ENCODE data around the gene NME7.

Gene NME7

GRCh38 chr1:169107603-169108208 lies 259.9 kb downstream of the NME7 start:
- Histone ChIP-seq H3K27ac (no peak overlapping the region), H3K4me1 (peaks cover 31% of the 10 kb centered on the region), H3K4me2 (peak overlapping the region; percentile 97), H3K9me3 (no peaks in the 10 kb centered on the region), H3K27me3 (peaks cover 18% of the 10 kb centered on the region), H3K9ac (peak overlapping the region; percentile 79; the same call in 1 of the 2 replicates), H3K4me3 (peak overlapping the region; percentile 83), H4K20me1 (no peaks in the 10 kb centered on the region), H3K36me3 (peaks cover 9% of the 10 kb centered on the region)
- no peak for TF ChIP-seq Cebpa-rat (IDR thresholded peaks at IDR 0.05)

GRCh38 chr1:169106921-169107602 lies 260.5 kb downstream of the NME7 start:
- Histone ChIP-seq H3K4me3 (peak overlapping the region; percentile 83), H3K9me3 (no peaks in the 10 kb centered on the region), H3K9ac (peak overlapping the region; percentile 79), H3K4me1 (peaks cover 31% of the 10 kb centered on the region), H3K27me3 (peaks cover 18% of the 10 kb centered on the region), H3K36me3 (peaks cover 3% of the 10 kb centered on the region), H3K4me2 (peak overlapping the region; percentile 97), H4K20me1 (no peaks in the 10 kb centered on the region), H3K27ac (peak overlapping the region; percentile 59; the same call in 1 of the 2 replicates)
- TF ChIP-seq Cebpa-rat (IDR thresholded peaks at IDR 0.05) = no peak

DNA sequence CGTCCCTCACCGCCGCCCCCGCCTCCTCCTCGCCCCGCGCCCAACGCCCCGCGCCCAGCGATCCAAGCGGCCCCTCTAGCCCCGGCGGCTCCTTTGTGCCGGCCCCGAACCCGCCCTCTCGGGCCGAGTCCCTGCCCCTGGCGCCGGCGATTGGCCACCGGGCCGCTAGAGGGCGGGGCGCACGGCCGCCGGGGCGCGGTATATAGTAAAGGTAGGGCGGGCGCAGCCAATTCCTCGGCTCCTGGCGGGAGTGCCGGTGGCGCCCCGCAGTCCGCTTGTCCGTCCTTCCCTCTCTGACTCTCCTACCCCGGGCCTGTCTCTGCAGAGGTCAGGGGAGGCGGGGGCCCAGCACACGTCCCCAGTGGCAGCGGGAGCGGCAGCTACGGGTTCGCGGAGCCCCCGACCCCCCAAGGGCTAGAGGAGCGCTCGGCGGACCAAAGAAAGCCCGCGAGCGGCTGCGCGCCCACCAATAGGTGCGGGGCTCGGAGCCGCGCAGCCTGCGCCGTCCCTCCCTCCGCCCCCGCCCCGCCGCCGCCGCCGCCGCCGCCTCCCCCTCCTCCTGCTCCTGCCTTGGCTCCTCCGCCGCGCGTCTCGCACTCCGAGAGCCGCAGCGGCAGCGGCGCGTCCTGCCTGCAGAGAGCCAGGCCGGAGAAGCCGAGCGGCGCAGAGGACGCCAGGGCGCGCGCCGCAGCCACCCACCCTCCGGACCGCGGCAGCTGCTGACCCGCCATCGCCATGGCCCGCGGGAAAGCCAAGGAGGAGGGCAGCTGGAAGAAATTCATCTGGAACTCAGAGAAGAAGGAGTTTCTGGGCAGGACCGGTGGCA lies 261.3 kb downstream of the NME7 start, which contains the start of gene ATP1B1:
Gene ATP1B1 (plus strand): TSS at position 596 of the 826 bp plus-strand sequence. CDS start 140 bp downstream, at position 736.
- Histone ChIP-seq H3K9ac (peak within 1 kb of the TSS; percentile 79), H3K9me3 (no peaks in the 10 kb centered on the region), H3K4me1 (peaks cover 31% of the 10 kb centered on the region), H3K27me3 (peaks cover 18% of the 10 kb centered on the region), H4K20me1 (no peaks in the 10 kb centered on the region), H3K27ac (peak within 1 kb of the TSS; percentile 77), H3K4me3 (peak within 1 kb of the TSS; percentile 83), H3K36me3 (no peaks in the 10 kb centered on the region), H3K4me2 (peak within 1 kb of the TSS; percentile 97)
- TF ChIP-seq Cebpa-rat (IDR thresholded peaks at IDR 0.05) = no peak

- Histone ChIP-seq H3K36me3 (no peaks in the 10 kb centered on the region), H3K4me3 (peak overlapping the region; percentile 83), H4K20me1 (no peaks in the 10 kb centered on the region), H3K9ac (peak overlapping the region; percentile 72), H3K4me2 (peak overlapping the region; percentile 97), H3K27me3 (peaks cover 18% of the 10 kb centered on the region), H3K4me1 (peaks cover 31% of the 10 kb centered on the region), H3K27ac (peak overlapping the region; percentile 77), H3K9me3 (no peaks in the 10 kb centered on the region)
- no peak for TF ChIP-seq Cebpa-rat (IDR thresholded peaks at IDR 0.05)
These were observed 262.0 kb downstream of the NME7 start for GRCh38 chr1:169105434-169106094.

- Histone ChIP-seq H3K36me3 (no peaks in the 10 kb centered on the region), H3K9me3 (no peaks in the 10 kb centered on the region), H3K27me3 (peaks cover 18% of the 10 kb centered on the region), H3K4me3 (peak overlapping the region; percentile 83), H3K9ac (no peak overlapping the region), H3K4me1 (peaks cover 26% of the 10 kb centered on the region), H4K20me1 (no peaks in the 10 kb centered on the region), H3K27ac (no peak overlapping the region), H3K4me2 (peak overlapping the region; percentile 97)
- no peak for TF ChIP-seq Cebpa-rat (IDR thresholded peaks at IDR 0.05)
These were observed 262.5 kb downstream of the NME7 start for GRCh38 chr1:169105087-169105433.

- H3K9ac ChIP-seq = no peak overlapping the region
- H3K4me2 ChIP-seq = no peak overlapping the region
- H3K27ac ChIP-seq = no peak overlapping the region
- H3K36me3 ChIP-seq = no peaks in the 10 kb centered on the region
- no peaks in the 10 kb centered on the region for H3K9me3 ChIP-seq
- peaks cover 18% of the 10 kb centered on the region for H3K27me3 ChIP-seq
- TF ChIP-seq Cebpa-rat (IDR thresholded peaks at IDR 0.05) = no peak
- no peaks in the 10 kb centered on the region for H4K20me1 ChIP-seq
- H3K4me1 ChIP-seq = peaks cover 19% of the 10 kb centered on the region
- H3K4me3 ChIP-seq = no peak overlapping the region
These were observed 264.1 kb downstream of the NME7 start for GRCh38 chr1:169103480-169103893.

GRCh38 chr1:169103002-169103401 lies 264.6 kb downstream of the NME7 start:
- peaks cover 18% of the 10 kb centered on the region for H3K27me3 ChIP-seq
- no peak overlapping the region for H3K27ac ChIP-seq
- H3K4me2 ChIP-seq = no peak overlapping the region
- no peaks in the 10 kb centered on the region for H3K9me3 ChIP-seq
- no peaks in the 10 kb centered on the region for H3K36me3 ChIP-seq
- no peak overlapping the region for H3K9ac ChIP-seq
- H3K4me1 ChIP-seq = peaks cover 18% of the 10 kb centered on the region
- no peak for TF ChIP-seq Cebpa-rat (IDR thresholded peaks at IDR 0.05)
- no peak overlapping the region for H3K4me3 ChIP-seq
- H4K20me1 ChIP-seq = no peaks in the 10 kb centered on the region

GRCh38 chr1:169102567-169102966 lies 265.0 kb downstream of the NME7 start:
- Histone ChIP-seq H3K4me1 (peaks cover 14% of the 10 kb centered on the region), H3K27ac (no peak overlapping the region), H3K9me3 (no peaks in the 10 kb centered on the region), H3K36me3 (no peaks in the 10 kb centered on the region), H3K27me3 (peaks cover 14% of the 10 kb centered on the region), H4K20me1 (no peaks in the 10 kb centered on the region), H3K4me2 (no peak overlapping the region), H3K4me3 (no peak overlapping the region), H3K9ac (no peak overlapping the region)
- TF ChIP-seq Cebpa-rat (IDR thresholded peaks at IDR 0.05) = no peak

- H4K20me1 ChIP-seq = no peaks in the 10 kb centered on the region
- H3K9me3 ChIP-seq = no peaks in the 10 kb centered on the region
- H3K27ac ChIP-seq = no peak overlapping the region
- H3K9ac ChIP-seq = no peak overlapping the region
- H3K4me1 ChIP-seq = peaks cover 7% of the 10 kb centered on the region; the same call in 1 of the 2 replicates
- peaks cover 5% of the 10 kb centered on the region for H3K27me3 ChIP-seq
- H3K36me3 ChIP-seq = no peaks in the 10 kb centered on the region
- no peak overlapping the region for H3K4me2 ChIP-seq
- no peak for TF ChIP-seq Cebpa-rat (IDR thresholded peaks at IDR 0.05)
- no peak overlapping the region for H3K4me3 ChIP-seq
These were observed 266.9 kb downstream of the NME7 start for GRCh38 chr1:169100651-169101088.

All from BLaER1 (cell line).